HepG2 (cell line): Measurements from ENCODE around the gene TXN. TPM values are rescaled to one million over a fixed set of nuclear protein-coding genes. Genes with fewer than 3 reads are reported as not detected.
A peak's percentile ranks its signal among the peaks of the same experiment; 100 is the strongest.

Experiments used
- AGO2 ChIP-seq: fragments of 200-400 bp; formaldehyde crosslinking; optimal IDR thresholded peaks from 2 replicates; pipeline ENCODE3; 2017; ENCODE audit warnings: mild to moderate bottlenecking, low read depth, low read length, moderate library complexity
- ARNTL ChIP-seq: sonication (generic); formaldehyde crosslinking; IDR thresholded peaks from 2 replicates; pipeline ENCODE4 v1.4.0; 2020; ENCODE audit warnings: mild to moderate bottlenecking, missing genetic modification reagents
- CBX1 ChIP-seq: IDR thresholded peaks from one replicate; pipeline ENCODE4 v1.6.1; 2016; ENCODE audit warnings: antibody characterized with exemption, low read depth
- CCDC6 ChIP-seq: sonication (generic); formaldehyde crosslinking; IDR thresholded peaks from 2 replicates; pipeline ENCODE4 v1.8.1; 2022; ENCODE audit warnings: mild to moderate bottlenecking, missing genetic modification reagents, moderate library complexity
- MAFF ChIP-seq: IDR thresholded peaks from 2 replicates; pipeline ENCODE4 v1.6.1; 2011; ENCODE audit warnings: low read depth, low read length, improper control_type of control experiment
- MYC ChIP-seq: sonication (generic); formaldehyde crosslinking; IDR thresholded peaks from 2 replicates; pipeline ENCODE4 v1.9.0; 2021; ENCODE audit warnings: missing genetic modification reagents, borderline replicate concordance
- POLR2AphosphoS2 ChIP-seq: IDR thresholded peaks from 2 replicates; pipeline ENCODE4 v1.6.1; 2011; ENCODE audit warnings: low read depth, low read length, improper control_type of control experiment
- RBFOX2 ChIP-seq: fragments of 200-400 bp; formaldehyde crosslinking; IDR thresholded peaks from 2 replicates; pipeline ENCODE4 v1.6.1; 2017; ENCODE audit warnings: low read depth, mild to moderate bottlenecking, low read length
- RFXANK ChIP-seq: IDR thresholded peaks from 2 replicates; pipeline ENCODE4 v1.6.1; 2016
- RXRA ChIP-seq: sonication (generic); formaldehyde crosslinking; IDR thresholded peaks from 2 replicates; pipeline ENCODE4 v1.5.1; 2020; ENCODE audit warnings: missing genetic modification reagents
- RXRB ChIP-seq: IDR thresholded peaks from 2 replicates; pipeline ENCODE4 v1.6.1; 2016; ENCODE audit warnings: borderline replicate concordance, missing genetic modification reagents, missing compliant biosample characterization
- SMYD3 ChIP-seq: sonication (generic); formaldehyde crosslinking; IDR thresholded peaks from 2 replicates; pipeline ENCODE4 v1.8.1; 2023; ENCODE audit warnings: mild to moderate bottlenecking, missing genetic modification reagents
- SRY ChIP-seq: sonication (generic); formaldehyde crosslinking; IDR thresholded peaks from 2 replicates; pipeline ENCODE4 v1.8.0; 2022; ENCODE audit warnings: mild to moderate bottlenecking, missing genetic modification reagents
- TAF1 ChIP-seq: sonication (generic); formaldehyde crosslinking; IDR thresholded peaks from 2 replicates; pipeline ENCODE4 v1.4.0; 2020; ENCODE audit warnings: missing genetic modification reagents
- THAP11 ChIP-seq: IDR thresholded peaks from 2 replicates; pipeline ENCODE4 v1.6.1; 2016; ENCODE audit warnings: missing biosample characterization, missing genetic modification reagents
- YEATS4 ChIP-seq: sonication (generic); formaldehyde crosslinking; IDR thresholded peaks from 2 replicates; pipeline ENCODE4 v1.4.0; 2020; ENCODE audit warnings: missing genetic modification reagents, borderline replicate concordance
- ZNF207 ChIP-seq: fragments of 450-650 bp; IDR thresholded peaks from 2 replicates; pipeline ENCODE4 v1.6.1; 2016; ENCODE audit warnings: antibody characterized with exemption, borderline replicate concordance
- ZNF235 ChIP-seq: sonication (generic); formaldehyde crosslinking; IDR thresholded peaks from 2 replicates; pipeline ENCODE4 v1.8.1; 2023; ENCODE audit warnings: mild to moderate bottlenecking, missing genetic modification reagents, borderline replicate concordance
- ZNF329 ChIP-seq: sonication (generic); formaldehyde crosslinking; IDR thresholded peaks from 2 replicates; pipeline ENCODE4 v1.9.0; 2021; ENCODE audit warnings: low read depth, mild to moderate bottlenecking, missing genetic modification reagents
- ZNF367 ChIP-seq: sonication (generic); formaldehyde crosslinking; IDR thresholded peaks from 2 replicates; pipeline ENCODE4 v1.4.0; 2020; ENCODE audit warnings: missing genetic modification reagents, borderline replicate concordance
- ZNF83 ChIP-seq: sonication (generic); formaldehyde crosslinking; IDR thresholded peaks from 2 replicates; pipeline ENCODE4 v1.4.0; 2020; ENCODE audit warnings: missing genetic modification reagents, mild to moderate bottlenecking, borderline replicate concordance
- polyA plus RNA-seq, 8 experiments: library from polyadenylated mRNA; depleted of rRNA in 3 of 8; stranded (reverse) in 7 of 8; unstranded in 1 of 8; fragments of >200 nt; fragmentation: Illumina TruSeq in 4 of 8; extraction: Trizol in 4 of 8; gene quantifications; 2 replicates each; pipeline versions ENCODE4 v1.2.1 to v1.2.3, GENCODE V29; 2011 to 2016; ENCODE audit warnings: low read depth in 4 of 8, missing spikeins in 1 of 8, mixed read lengths in 1 of 8; ENCODE audit not compliant: insufficient read depth in 1 of 8
- total RNA-seq, 5 experiments: library from RNA; depleted of rRNA; stranded (reverse); fragments of >200 nt; fragmentation: Illumina TruSeq; extraction: Trizol; gene quantifications; 2 replicates each; pipeline ENCODE4 v1.2.3, GENCODE V29; 2016; ENCODE audit warnings: low read depth in 1 of 5
- TF ChIP-seq, protein P1 (sequence below): sonication (generic); formaldehyde crosslinking; IDR thresholded peaks from 2 replicates; pipeline ENCODE4 v1.4.0; 2020; ENCODE audit warnings: low read depth, missing genetic modification reagents
- TF ChIP-seq, protein P2 (sequence below): sonication (generic); formaldehyde crosslinking; IDR thresholded peaks from 2 replicates; pipeline ENCODE4 v1.8.1; 2022; ENCODE audit warnings: low read depth, mild to moderate bottlenecking, missing genetic modification reagents
- TF ChIP-seq, protein P3 (sequence below): sonication (generic); formaldehyde crosslinking; IDR thresholded peaks from 2 replicates; pipeline ENCODE4 v1.4.0; 2020; ENCODE audit warnings: missing genetic modification reagents, low read depth, mild to moderate bottlenecking, borderline replicate concordance

Gene TXN
- total and polyA plus RNA-seq, 2 of the 13 experiments (the other 11 are each of a cell fraction or from before 2014, with no cell fraction given): 364 to 470 TPM

DNA sequence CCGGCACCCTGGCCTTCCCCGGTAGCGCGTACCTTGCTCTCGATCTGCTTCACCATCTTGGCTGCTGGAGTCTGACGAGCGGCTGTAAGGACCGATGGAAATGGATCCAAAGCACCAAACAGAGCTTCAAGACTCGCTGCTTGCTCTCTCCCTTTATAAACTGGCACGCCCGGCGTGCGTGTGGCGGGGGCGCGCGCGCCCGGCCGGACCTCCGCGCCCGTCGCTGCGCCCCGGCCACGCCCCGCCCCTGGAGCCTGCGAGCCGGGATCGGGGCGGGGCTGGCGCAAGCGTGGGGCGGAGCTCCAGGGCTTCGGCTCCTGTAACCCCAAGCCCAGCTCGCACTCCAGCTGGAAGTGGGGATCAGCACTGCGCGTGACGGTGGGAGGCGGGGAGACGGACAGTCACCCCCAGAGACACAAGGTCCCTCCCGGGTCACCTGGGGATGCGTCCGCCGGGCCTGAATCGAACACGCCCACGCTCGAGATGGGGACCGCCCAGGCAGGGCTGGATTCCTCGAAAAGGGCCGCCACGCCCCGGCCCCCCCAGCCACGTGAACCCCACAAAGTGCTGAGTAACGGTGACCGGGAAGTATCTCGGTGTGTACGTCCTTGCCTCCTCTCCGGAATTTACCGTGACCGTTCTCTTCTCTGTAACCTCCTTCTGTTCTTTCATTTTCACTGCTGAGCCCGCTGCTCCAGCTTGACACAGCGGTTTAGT lies at the start of gene TXN (continued):
- TF ChIP-seq ZNF83 (CRISPR knock-in tag): no peak
- no peak for TF ChIP-seq ZNF207
- peak; percentile 42; the same call in 1 of the 2 replicates for TF ChIP-seq YEATS4 (CRISPR knock-in tag)
- TF ChIP-seq ARNTL: 0 out of 2 replicates have a peak, but pooled peaks have one; percentile 21
- 0 out of 2 replicates have a peak, but pooled peaks have one; percentile 38 for TF ChIP-seq ZNF367 (CRISPR knock-in tag)
- TF ChIP-seq, protein P1, sequence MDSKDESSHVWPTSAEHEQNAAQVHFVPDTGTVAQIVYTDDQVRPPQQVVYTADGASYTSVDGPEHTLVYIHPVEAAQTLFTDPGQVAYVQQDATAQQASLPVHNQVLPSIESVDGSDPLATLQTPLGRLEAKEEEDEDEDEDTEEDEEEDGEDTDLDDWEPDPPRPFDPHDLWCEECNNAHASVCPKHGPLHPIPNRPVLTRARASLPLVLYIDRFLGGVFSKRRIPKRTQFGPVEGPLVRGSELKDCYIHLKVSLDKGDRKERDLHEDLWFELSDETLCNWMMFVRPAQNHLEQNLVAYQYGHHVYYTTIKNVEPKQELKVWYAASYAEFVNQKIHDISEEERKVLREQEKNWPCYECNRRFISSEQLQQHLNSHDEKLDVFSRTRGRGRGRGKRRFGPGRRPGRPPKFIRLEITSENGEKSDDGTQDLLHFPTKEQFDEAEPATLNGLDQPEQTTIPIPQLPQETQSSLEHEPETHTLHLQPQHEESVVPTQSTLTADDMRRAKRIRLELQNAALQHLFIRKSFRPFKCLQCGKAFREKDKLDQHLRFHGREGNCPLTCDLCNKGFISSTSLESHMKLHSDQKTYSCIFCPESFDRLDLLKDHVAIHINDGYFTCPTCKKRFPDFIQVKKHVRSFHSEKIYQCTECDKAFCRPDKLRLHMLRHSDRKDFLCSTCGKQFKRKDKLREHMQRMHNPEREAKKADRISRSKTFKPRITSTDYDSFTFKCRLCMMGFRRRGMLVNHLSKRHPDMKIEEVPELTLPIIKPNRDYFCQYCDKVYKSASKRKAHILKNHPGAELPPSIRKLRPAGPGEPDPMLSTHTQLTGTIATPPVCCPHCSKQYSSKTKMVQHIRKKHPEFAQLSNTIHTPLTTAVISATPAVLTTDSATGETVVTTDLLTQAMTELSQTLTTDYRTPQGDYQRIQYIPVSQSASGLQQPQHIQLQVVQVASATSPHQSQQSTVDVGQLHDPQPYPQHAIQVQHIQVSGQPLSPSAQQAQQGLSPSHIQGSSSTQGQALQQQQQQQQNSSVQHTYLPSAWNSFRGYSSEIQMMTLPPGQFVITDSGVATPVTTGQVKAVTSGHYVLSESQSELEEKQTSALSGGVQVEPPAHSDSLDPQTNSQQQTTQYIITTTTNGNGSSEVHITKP (CRISPR knock-in tag): no peak; the same call in 1 of the 2 replicates
- TF ChIP-seq RBFOX2: peak; percentile 76
- TF ChIP-seq MYC (CRISPR knock-in tag): peak; percentile 85
- peak; percentile 45; the same call in 1 of the 2 replicates for TF ChIP-seq THAP11 (CRISPR knock-in tag)
- TF ChIP-seq AGO2: no peak
- TF ChIP-seq, protein P2, sequence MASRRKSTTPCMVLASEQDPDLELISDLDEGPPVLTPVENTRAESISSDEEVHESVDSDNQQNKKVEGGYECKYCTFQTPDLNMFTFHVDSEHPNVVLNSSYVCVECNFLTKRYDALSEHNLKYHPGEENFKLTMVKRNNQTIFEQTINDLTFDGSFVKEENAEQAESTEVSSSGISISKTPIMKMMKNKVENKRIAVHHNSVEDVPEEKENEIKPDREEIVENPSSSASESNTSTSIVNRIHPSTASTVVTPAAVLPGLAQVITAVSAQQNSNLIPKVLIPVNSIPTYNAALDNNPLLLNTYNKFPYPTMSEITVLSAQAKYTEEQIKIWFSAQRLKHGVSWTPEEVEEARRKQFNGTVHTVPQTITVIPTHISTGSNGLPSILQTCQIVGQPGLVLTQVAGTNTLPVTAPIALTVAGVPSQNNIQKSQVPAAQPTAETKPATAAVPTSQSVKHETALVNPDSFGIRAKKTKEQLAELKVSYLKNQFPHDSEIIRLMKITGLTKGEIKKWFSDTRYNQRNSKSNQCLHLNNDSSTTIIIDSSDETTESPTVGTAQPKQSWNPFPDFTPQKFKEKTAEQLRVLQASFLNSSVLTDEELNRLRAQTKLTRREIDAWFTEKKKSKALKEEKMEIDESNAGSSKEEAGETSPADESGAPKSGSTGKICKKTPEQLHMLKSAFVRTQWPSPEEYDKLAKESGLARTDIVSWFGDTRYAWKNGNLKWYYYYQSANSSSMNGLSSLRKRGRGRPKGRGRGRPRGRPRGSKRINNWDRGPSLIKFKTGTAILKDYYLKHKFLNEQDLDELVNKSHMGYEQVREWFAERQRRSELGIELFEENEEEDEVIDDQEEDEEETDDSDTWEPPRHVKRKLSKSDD: no peak; the same call in 1 of the 2 replicates
- no peak for TF ChIP-seq RFXANK (CRISPR knock-in tag)
- TF ChIP-seq POLR2AphosphoS2: no peak
- TF ChIP-seq MAFF: peak; percentile 51; the same call in 1 of the 2 replicates
- TF ChIP-seq CCDC6 (CRISPR knock-in tag): 0 out of 2 replicates have a peak, but pooled peaks have one; percentile 46
- peak; percentile 82 for TF ChIP-seq RXRA
- TF ChIP-seq ZNF235 (CRISPR knock-in tag): peak; percentile 2; the same call in 1 of the 2 replicates
- TF ChIP-seq, protein P3, sequence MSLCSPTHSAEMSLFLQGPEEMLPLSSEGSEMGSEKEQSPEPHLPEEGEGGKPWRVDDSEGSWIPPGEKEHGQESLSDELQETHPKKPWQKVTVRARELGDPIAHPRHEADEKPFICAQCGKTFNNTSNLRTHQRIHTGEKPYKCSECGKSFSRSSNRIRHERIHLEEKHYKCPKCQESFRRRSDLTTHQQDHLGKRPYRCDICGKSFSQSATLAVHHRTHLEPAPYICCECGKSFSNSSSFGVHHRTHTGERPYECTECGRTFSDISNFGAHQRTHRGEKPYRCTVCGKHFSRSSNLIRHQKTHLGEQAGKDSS (CRISPR knock-in tag): no peak
- TF ChIP-seq SRY (CRISPR knock-in tag): peak; percentile 85; the same call in 1 of the 2 replicates
- peak; percentile 76; the same call in 1 of the 2 replicates for TF ChIP-seq ZNF329
- TF ChIP-seq SMYD3: no peak
- peak; percentile 65 for TF ChIP-seq TAF1 (CRISPR knock-in tag)
- TF ChIP-seq CBX1: no peak
- peak; percentile 44; the same call in 1 of the 2 replicates for TF ChIP-seq RXRB (CRISPR knock-in tag)
